Activated B cell treated with CpG ODN at 0.5 μM for 24 hours (primary cell): ENCODE measurements around the gene NAPA. TPM values are rescaled to one million over a fixed set of nuclear protein-coding genes. Genes with fewer than 3 reads are reported as not detected.

Source experiments
- ATAC-seq: fragments of 200-7000 bp; cut with Tn5 transposase; one replicate; pipeline ENCODE4 v1.10.0; 2021; ENCODE audit warnings: low read depth, mild to moderate bottlenecking, moderate library complexity
- CTCF ChIA-PET: fragments of 350-600 bp; sonication (Branson Sonifier 250); formaldehyde crosslinking; loops from one replicate; lab custom pipeline; 2021; ENCODE audit warnings: antibody characterized with exemption; lab: Charles Lee
- POLR2A ChIA-PET: fragments of 350-600 bp; sonication (Branson Sonifier 250); formaldehyde crosslinking; loops from one replicate; lab custom pipeline; 2021; ENCODE audit warnings: antibody characterized with exemption; lab: Charles Lee
- DNase-seq: peaks from one replicate; pipeline ENCODE4 v3.0.0; 2022
- H3K27ac Mint-ChIP-seq: one replicate; pipeline ENCODE4 v1.8.0; 2020; ENCODE audit warnings: mixed read lengths
- H3K27me3 Mint-ChIP-seq: one replicate; pipeline ENCODE4 v1.8.0; 2021; ENCODE audit warnings: mixed read lengths
- H3K36me3 Mint-ChIP-seq: one replicate; pipeline ENCODE4 v1.8.0; 2021; ENCODE audit warnings: low read depth, mixed read lengths
- H3K4me1 Mint-ChIP-seq: one replicate; pipeline ENCODE4 v1.8.0; 2021; ENCODE audit warnings: mixed read lengths
- H3K4me3 Mint-ChIP-seq: one replicate; pipeline ENCODE4 v1.8.0; 2020; ENCODE audit warnings: mild to moderate bottlenecking, mixed read lengths
- H3K9me3 Mint-ChIP-seq: one replicate; pipeline ENCODE4 v1.8.0; 2020; ENCODE audit warnings: mixed read lengths
- intact Hi-C: fragments of 100-400 bp; cut with micrococcal nuclease; formaldehyde crosslinking; loops from one replicate; pipeline ENCODE4 v1.15.1; 2024
- total RNA-seq: library from RNA; stranded (reverse); gene quantifications from 2 replicates; pipeline ENCODE4 v1.2.3, GENCODE V29; 2022
- TF ChIP-seq, protein P1 (sequence below): fragments of 200-600 bp; IDR thresholded peaks from one replicate; pipeline ENCODE4 v1.8.0; 2022; ENCODE audit warnings: antibody characterized with exemption, mild to moderate bottlenecking

Gene NAPA
- total RNA-seq, 1 donor from 2014 or later = 70.6 TPM

DNA sequence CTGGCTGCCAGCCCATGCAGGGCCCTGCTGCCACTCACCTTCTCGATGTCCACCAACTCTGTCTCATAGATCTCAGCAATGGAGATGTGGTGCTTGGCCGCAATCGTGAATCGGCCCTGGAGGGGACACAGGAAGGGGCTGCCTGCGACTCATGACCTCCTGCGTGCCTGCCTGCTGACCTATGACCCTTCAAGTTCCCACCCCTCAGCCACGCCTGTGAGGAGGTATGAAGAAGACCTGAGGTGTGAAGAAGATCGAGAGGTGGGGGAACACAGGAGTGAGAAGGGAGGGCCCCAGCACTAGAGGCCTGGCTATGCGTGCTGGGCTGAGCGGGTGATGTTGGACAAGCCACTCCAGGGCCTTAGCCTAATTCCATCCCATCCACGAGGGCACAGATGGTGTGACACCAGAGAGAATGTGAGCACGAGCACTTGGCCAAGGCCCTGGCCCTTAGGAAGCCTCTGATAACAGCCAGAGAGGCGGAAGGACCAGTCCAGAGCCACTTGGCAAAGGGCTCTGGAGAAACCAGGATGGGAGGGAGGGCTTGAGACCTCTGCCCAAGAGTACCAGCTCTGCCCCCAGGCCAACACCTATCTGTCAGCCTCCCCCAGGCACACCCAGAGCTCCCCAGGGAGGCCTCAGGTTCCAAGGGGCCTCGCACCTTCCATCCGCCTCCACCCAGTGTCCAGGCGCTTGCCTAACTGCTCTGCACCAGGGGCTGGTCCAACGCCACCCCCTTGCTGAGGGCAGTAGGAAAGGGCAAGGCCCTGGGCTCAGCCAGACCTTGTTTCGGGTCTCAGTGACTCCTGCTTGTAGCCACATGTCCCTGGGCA, 21.3 kb downstream of the NAPA start:
- H3K27ac Mint-ChIP-seq = no peak overlapping the region
- ATAC-seq = no peak

DNA sequence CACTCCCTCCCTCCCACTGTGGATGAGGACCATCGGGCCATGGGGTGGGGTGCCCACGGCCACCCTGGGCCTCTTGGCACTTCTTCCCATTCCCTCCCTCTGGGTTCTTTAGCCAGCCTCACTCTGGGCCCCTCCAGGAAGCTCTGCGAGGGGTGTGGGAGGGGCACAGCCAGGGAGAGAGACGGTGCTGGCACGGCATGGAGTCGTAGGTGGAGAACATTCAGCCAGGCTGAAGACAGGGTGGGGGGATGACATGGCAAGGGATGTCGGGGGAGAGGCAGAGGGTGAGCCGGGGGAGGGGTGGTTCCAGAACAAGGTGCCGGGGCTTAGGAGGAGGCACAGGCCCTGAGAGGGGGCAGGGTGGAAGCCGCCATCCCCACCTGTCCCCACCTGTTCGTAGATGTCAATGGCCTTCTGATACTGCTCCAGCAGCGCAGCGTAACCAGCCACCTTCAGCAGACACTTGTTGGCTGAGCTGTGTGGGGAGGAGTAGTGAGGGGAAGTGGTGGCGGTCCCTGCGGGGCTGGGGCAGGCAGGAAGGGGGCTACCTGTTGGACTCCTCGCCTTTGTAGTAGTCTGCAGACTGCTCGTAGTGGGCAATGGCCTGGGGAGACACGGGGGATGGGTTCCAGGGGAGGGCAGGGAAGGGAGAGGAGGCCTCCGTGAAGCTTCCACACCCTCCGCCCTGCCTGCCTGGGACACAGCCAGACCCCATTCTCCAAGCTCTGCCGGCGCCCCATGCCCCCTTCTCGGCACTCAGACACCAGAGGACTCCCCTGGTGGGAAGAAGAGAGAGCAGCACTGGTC, 22.1 kb downstream of the NAPA start:
- CTCF ChIA-PET = interaction anchor here (1.1 kb wide), 1 partner anchor 9 kb away, joined by 3 read pairs; the partner anchor contains the start of gene KPTN
- DNase-seq = no peak
- ATAC-seq = no peak
- POLR2A ChIA-PET = interaction anchor here (0.6 kb wide), 2 partner anchors 184 to 1010 kb away, joined by 5 to 8 read pairs; no protein-coding TSS in a partner anchor
- intact Hi-C loops = no loop called here
- H3K4me1 Mint-ChIP-seq = no peaks in the 10 kb centered on the region
- no peaks in the 10 kb centered on the region for H3K9me3 Mint-ChIP-seq
- H3K27me3 Mint-ChIP-seq = no peaks in the 10 kb centered on the region
- peaks cover 66% of the 10 kb centered on the region for H3K36me3 Mint-ChIP-seq
- TF ChIP-seq, protein P1, sequence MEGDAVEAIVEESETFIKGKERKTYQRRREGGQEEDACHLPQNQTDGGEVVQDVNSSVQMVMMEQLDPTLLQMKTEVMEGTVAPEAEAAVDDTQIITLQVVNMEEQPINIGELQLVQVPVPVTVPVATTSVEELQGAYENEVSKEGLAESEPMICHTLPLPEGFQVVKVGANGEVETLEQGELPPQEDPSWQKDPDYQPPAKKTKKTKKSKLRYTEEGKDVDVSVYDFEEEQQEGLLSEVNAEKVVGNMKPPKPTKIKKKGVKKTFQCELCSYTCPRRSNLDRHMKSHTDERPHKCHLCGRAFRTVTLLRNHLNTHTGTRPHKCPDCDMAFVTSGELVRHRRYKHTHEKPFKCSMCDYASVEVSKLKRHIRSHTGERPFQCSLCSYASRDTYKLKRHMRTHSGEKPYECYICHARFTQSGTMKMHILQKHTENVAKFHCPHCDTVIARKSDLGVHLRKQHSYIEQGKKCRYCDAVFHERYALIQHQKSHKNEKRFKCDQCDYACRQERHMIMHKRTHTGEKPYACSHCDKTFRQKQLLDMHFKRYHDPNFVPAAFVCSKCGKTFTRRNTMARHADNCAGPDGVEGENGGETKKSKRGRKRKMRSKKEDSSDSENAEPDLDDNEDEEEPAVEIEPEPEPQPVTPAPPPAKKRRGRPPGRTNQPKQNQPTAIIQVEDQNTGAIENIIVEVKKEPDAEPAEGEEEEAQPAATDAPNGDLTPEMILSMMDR = no peak
- H3K4me3 Mint-ChIP-seq = no peak overlapping the region
- no peak overlapping the region for H3K27ac Mint-ChIP-seq

More for the DNA sequence above, 21.3 kb downstream of the NAPA start:
- POLR2A ChIA-PET = no interaction called here
- Mint-ChIP-seq H3K36me3 (peaks cover 63% of the 10 kb centered on the region), H3K9me3 (no peaks in the 10 kb centered on the region), H3K4me1 (no peaks in the 10 kb centered on the region), H3K27me3 (no peaks in the 10 kb centered on the region), H3K4me3 (no peak overlapping the region)
- DNase-seq = no peak
- TF ChIP-seq, protein P1 = no peak
- CTCF ChIA-PET = no interaction called here
- intact Hi-C loops = no loop called here

DNA sequence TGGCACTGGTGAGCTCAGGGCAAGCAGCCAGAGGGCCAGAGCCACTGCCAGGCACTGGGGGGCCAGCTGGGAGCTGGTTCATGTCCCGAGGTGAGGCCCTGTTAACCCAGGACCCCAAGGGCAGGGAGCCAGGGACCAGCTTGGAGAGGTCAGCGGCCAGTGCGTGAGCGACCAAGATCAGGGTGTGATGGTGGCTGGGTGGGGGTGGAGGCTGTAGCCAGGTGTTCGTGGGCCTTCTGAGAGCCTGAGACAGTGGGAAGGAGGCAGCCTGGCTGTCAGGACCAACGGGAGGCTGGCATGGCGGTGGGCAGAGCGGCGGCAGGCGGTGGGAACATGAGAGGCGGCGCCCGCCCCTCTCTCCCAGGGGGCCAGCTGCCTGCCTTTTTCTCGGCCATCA, 22.7 kb downstream of the NAPA start:
- Mint-ChIP-seq H3K4me3 (no peak overlapping the region), H3K9me3 (no peaks in the 10 kb centered on the region), H3K27me3 (no peaks in the 10 kb centered on the region), H3K27ac (no peak overlapping the region), H3K36me3 (peaks cover 67% of the 10 kb centered on the region), H3K4me1 (peaks cover 5% of the 10 kb centered on the region)
- DNase-seq (no peak), ATAC-seq (no peak)
- TF ChIP-seq, protein P1 = no peak
- POLR2A ChIA-PET = interaction anchor here (0.6 kb wide), 2 partner anchors 184 to 1010 kb away, joined by 5 to 8 read pairs; no protein-coding TSS in a partner anchor
- intact Hi-C loops = no loop called here
- CTCF ChIA-PET = interaction anchor here (1.1 kb wide), 1 partner anchor 8 kb away, joined by 3 read pairs; the partner anchor contains the start of gene KPTN

DNA sequence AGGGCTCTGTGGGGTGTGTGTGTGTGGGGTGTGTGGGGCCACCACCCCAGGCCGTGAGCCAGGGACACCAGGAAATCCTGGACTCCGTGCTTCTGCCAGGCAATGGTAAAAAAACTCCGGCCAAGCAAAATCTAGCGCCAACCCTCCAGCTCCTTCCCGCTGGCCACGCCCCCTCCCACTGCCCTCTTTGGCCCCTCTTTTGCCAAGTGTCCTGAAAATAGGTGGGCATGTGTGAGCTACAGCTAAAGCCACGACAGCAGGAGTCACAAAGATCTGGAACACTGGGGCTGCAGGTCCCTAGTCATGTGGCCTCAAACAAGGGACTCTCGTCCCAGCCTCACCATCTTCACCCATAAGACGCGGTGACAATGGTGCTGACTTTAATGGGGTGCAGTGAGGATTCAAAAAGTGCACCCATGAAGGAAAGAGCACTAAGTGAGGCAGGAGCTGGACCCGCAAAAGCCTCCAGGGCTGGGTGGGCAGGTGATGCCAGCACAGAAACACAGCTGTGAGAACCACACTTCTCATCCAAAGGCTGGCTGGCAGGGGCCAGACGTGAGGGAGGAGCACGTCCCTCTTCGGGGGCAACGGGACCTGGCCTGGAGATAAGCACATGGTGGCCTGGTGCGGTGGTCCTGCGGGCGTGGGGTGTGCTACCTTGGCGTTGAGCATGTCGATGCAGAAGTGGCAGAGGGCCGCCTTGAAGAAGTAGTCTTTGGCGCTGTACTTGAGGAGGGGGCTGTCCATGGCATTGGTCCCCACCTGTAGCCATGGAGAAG, 23.3 kb downstream of the NAPA start:
- ChIA-PET CTCF (interaction anchor here (1.1 kb wide), 1 partner anchor 8 kb away, joined by 3 read pairs; the partner anchor contains the start of gene KPTN), POLR2A (interaction anchor here (0.6 kb wide), 1 partner anchor 103 kb away, joined by 4 read pairs; no protein-coding TSS in a partner anchor)
- H3K9me3 Mint-ChIP-seq = no peaks in the 10 kb centered on the region
- H3K4me1 Mint-ChIP-seq = peaks cover 10% of the 10 kb centered on the region
- no peak overlapping the region for H3K4me3 Mint-ChIP-seq
- TF ChIP-seq, protein P1 = no peak
- ATAC-seq = no peak
- H3K27ac Mint-ChIP-seq = no peak overlapping the region
- peaks cover 63% of the 10 kb centered on the region for H3K36me3 Mint-ChIP-seq
- intact Hi-C loops = no loop called here
- H3K27me3 Mint-ChIP-seq = no peaks in the 10 kb centered on the region
- no peak for DNase-seq
